ENCODE measurements around the gene ARHGAP29.
A peak's percentile ranks its signal among the peaks of the same experiment; 100 is the strongest.

The ARHGAP29 gene

GRCh38 chr1:94237291-94238226, at the start of gene ARHGAP29 (continued):
- TF ChIP-seq PRDM10 (tag by site-specific recombination; IDR thresholded peaks at IDR 0.05) = peak; percentile 29
- no peak for TF ChIP-seq HOXA7 (CRISPR knock-in tag; IDR thresholded peaks at IDR 0.05; ENCODE audit: borderline replicate concordance)
- peak; percentile 69 for TF ChIP-seq KLF10 (tag by site-specific recombination; IDR thresholded peaks at IDR 0.05)
- no peak for TF ChIP-seq ZNF140 (tag by site-specific recombination; IDR thresholded peaks at IDR 0.05)
- 0 out of 2 replicates have a peak, but pooled peaks have one; percentile 6 for TF ChIP-seq ZNF513 (tag by site-specific recombination; IDR thresholded peaks at IDR 0.05)
- 0 out of 2 replicates have a peak, but pooled peaks have one; percentile 21 for TF ChIP-seq HOXC10 (CRISPR knock-in tag; IDR thresholded peaks at IDR 0.05)
- TF ChIP-seq ZNF76 (tag by site-specific recombination; IDR thresholded peaks at IDR 0.05; ENCODE audit: borderline replicate concordance, low read depth) = 0 out of 2 replicates have a peak, but pooled peaks have one; percentile 10
- peak; percentile 99 for TF ChIP-seq ZBTB44 (tag by site-specific recombination; IDR thresholded peaks at IDR 0.05)
- TF ChIP-seq ZXDB (tag by site-specific recombination; IDR thresholded peaks at IDR 0.05) = peak; percentile 51; the same call in 1 of the 2 replicates
- 0 out of 2 replicates have a peak, but pooled peaks have one; percentile 40 for TF ChIP-seq ZNF561 (tag by site-specific recombination; IDR thresholded peaks at IDR 0.05; ENCODE audit: borderline replicate concordance)
- TF ChIP-seq ZNF350 (tag by site-specific recombination; IDR thresholded peaks at IDR 0.05) = 0 out of 2 replicates have a peak, but pooled peaks have one; percentile 34
- no peak for TF ChIP-seq ZFP37 (tag by site-specific recombination; IDR thresholded peaks at IDR 0.05)
- TF ChIP-seq ZNF394 (tag by site-specific recombination; IDR thresholded peaks at IDR 0.05; ENCODE audit: borderline replicate concordance) = 0 out of 2 replicates have a peak, but pooled peaks have one; percentile 23
- peak; percentile 74; the same call in 1 of the 2 replicates for TF ChIP-seq OSR2 (tag by site-specific recombination; IDR thresholded peaks at IDR 0.05)
- 0 out of 2 replicates have a peak, but pooled peaks have one; percentile 12 for TF ChIP-seq ZNF629 (tag by site-specific recombination; IDR thresholded peaks at IDR 0.05)
- no peak for TF ChIP-seq BCL11B (tag by site-specific recombination; IDR thresholded peaks at IDR 0.05; ENCODE audit: low read depth)
- 0 out of 2 replicates have a peak, but pooled peaks have one; percentile 56 for TF ChIP-seq ZNF174 (tag by site-specific recombination; IDR thresholded peaks at IDR 0.05)
- peak; percentile 80; the same call in 1 of the 2 replicates for TF ChIP-seq CTCF (tag by site-specific recombination; IDR thresholded peaks at IDR 0.05)
- peak; percentile 81 for TF ChIP-seq ZFHX2 (tag by site-specific recombination; conservative IDR thresholded peaks at IDR 0.05)

Data from HEK293 (cell line).